ENCODE data around the gene CBFA2T2. TPM values are rescaled to one million over a fixed set of nuclear protein-coding genes. Genes with fewer than 3 reads are reported as not detected.
A peak's percentile ranks its signal among the peaks of the same experiment; 100 is the strongest.

The CBFA2T2 gene
- total and polyA plus RNA-seq, 2 donors from 2014 or later = 5.5 to 17.3 TPM

DNA sequence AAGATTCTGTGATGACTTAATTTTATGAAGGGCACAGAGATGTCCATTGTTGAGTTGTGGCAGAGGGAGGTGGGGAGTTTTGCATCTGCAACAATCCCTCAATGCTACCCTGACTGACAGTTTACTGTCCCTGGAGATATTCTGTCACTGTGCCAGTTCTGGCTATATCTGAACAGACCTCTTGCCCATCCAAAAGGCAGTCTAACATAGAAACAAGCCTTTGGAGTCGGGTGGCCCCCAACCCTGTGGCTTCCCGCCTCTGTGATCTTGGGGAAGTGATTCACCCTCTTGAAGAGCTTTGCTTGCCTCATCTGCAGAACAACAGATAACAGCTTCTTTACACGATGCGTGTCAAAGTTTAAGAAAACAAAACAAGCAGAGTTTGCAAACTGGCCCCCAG, 200.1 kb downstream of the CBFA2T2 start:
- FAIRE-seq (no peak), DNase-seq (no peak)
- TF ChIP-seq, protein P1, sequence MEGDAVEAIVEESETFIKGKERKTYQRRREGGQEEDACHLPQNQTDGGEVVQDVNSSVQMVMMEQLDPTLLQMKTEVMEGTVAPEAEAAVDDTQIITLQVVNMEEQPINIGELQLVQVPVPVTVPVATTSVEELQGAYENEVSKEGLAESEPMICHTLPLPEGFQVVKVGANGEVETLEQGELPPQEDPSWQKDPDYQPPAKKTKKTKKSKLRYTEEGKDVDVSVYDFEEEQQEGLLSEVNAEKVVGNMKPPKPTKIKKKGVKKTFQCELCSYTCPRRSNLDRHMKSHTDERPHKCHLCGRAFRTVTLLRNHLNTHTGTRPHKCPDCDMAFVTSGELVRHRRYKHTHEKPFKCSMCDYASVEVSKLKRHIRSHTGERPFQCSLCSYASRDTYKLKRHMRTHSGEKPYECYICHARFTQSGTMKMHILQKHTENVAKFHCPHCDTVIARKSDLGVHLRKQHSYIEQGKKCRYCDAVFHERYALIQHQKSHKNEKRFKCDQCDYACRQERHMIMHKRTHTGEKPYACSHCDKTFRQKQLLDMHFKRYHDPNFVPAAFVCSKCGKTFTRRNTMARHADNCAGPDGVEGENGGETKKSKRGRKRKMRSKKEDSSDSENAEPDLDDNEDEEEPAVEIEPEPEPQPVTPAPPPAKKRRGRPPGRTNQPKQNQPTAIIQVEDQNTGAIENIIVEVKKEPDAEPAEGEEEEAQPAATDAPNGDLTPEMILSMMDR (IDR thresholded peaks at IDR 0.05; ENCODE audit: borderline replicate concordance, extremely low read depth, insufficient read depth) = no peak
- Histone ChIP-seq H3K4me1 (ENCODE audit: control insufficient read depth in 2 of 3, insufficient read depth in 2 of 3, low read depth in 1 of 3, low read length in 3 of 3) (peaks cover 0 to 6% (median 0%) of the 10 kb centered on the region in 3 donors), H3K27ac (ENCODE audit: low read depth in 2 of 2, low read length in 2 of 2) (no peak overlapping the region), H3K9ac (ENCODE audit: low read length in 3 of 3) (no peak overlapping the region), H3K9me3 (ENCODE audit: control insufficient read depth in 2 of 3, insufficient read depth in 1 of 3, low read length in 3 of 3) (no peaks in the 10 kb centered on the region), H3K4me3 (ENCODE audit: low read length in 3 of 3) (no peak overlapping the region), H3K27me3 (ENCODE audit: control insufficient read depth, insufficient read depth, low read length) (no peaks in the 10 kb centered on the region), H3K36me3 (ENCODE audit: control insufficient read depth in 2 of 3, insufficient read depth in 3 of 3, low read length in 3 of 3) (no peaks in the 10 kb centered on the region)
- intact Hi-C loops (cut with DNase I) = no loop called here

DNA sequence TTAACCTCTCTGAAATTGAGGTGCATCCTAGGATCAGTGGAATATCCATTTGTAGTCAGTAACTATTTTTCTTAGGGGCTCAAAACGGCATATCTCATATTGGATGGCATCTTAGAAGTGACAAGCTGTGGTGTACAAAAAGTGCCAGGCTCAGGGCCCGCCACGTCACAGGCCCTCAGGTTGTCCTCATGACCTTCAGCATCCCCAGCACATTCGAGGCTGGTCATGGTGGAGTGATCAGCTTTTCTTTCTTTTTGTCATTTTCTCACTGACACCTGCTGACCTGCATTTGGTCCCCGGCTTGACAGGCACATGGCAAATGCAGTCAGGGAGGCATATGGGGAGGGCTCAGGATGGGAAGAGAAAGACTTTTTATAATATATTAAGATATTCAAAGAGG, 203.4 kb downstream of the CBFA2T2 start:
- no peaks in the 10 kb centered on the region for H3K9me3 ChIP-seq (ENCODE audit: control insufficient read depth in 2 of 3, insufficient read depth in 1 of 3, low read length in 3 of 3)
- no peaks in the 10 kb centered on the region for H3K36me3 ChIP-seq (ENCODE audit: control insufficient read depth in 2 of 3, insufficient read depth in 3 of 3, low read length in 3 of 3)

DNA sequence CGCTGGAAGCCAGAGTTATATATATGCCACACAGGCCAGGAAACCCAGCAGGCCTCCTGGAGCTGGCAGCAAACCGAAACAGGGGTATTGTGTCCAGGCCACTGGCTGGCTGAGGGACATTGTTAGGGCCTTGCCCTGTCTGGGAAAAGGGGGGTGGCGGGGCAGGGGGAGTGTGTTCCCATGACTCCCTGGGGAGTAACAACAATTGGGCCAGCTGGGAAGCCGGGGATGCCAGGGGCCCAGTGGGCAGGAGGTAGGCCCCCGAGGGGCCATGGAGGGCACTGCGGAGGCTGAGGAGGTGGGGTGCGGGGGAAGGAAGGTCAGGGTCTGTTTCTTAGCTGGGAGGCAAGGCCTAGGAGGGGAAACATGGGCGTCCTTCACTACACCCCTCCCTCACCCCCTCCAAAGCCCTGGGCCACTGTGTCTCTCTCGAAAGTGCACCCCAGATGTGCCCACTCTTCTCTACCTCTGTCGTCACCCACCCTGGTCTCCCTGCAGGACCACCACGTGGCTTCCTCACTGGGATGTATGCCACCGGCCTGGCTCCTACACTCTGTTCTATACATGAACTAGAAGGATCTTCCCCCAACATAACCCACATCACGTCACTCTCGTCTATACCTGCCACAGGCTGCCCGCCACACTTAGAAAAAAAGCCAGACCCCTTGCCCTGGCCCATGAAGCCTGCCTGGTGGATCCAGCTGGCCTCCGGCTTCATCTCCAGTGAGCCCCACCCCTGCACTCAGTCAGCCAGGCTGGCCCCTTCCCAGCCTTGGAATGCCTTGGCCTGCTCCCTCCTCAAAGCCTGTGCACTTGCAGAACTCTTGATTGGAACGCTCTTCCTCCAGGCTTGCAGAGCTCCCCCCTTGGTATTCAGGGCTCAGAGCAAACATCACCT, 204.1 kb downstream of the CBFA2T2 start:
- FAIRE-seq (no peak), DNase-seq (peak in 1 of 5 donors; percentile 41)
- Histone ChIP-seq H3K27ac (ENCODE audit: low read depth in 2 of 2, low read length in 2 of 2) (peak overlapping the region in 1 of 2 donors; percentile 43), H3K9me3 (ENCODE audit: control insufficient read depth in 2 of 3, insufficient read depth in 1 of 3, low read length in 3 of 3) (no peaks in the 10 kb centered on the region), H3K4me1 (ENCODE audit: control insufficient read depth in 2 of 3, insufficient read depth in 2 of 3, low read depth in 1 of 3, low read length in 3 of 3) (no peaks in the 10 kb centered on the region), H3K9ac (ENCODE audit: low read length in 3 of 3) (no peak overlapping the region), H3K36me3 (ENCODE audit: control insufficient read depth in 2 of 3, insufficient read depth in 3 of 3, low read length in 3 of 3) (no peaks in the 10 kb centered on the region), H3K27me3 (ENCODE audit: control insufficient read depth, insufficient read depth, low read length) (no peaks in the 10 kb centered on the region), H3K4me3 (ENCODE audit: low read length in 3 of 3) (no peak overlapping the region)
- intact Hi-C loops (cut with DNase I) = no loop called here
- TF ChIP-seq, protein P1 (IDR thresholded peaks at IDR 0.05; ENCODE audit: borderline replicate concordance, extremely low read depth, insufficient read depth) = no peak

More for the DNA sequence above, 203.4 kb downstream of the CBFA2T2 start:
- H3K4me1 ChIP-seq (ENCODE audit: control insufficient read depth in 2 of 3, insufficient read depth in 2 of 3, low read depth in 1 of 3, low read length in 3 of 3) = no peaks in the 10 kb centered on the region
- no peaks in the 10 kb centered on the region for H3K27me3 ChIP-seq (ENCODE audit: control insufficient read depth, insufficient read depth, low read length)
- TF ChIP-seq, protein P1 (IDR thresholded peaks at IDR 0.05; ENCODE audit: borderline replicate concordance, extremely low read depth, insufficient read depth) = no peak
- DNase-seq = no peak
- intact Hi-C loops (cut with DNase I) = no loop called here
- no peak overlapping the region for H3K9ac ChIP-seq (ENCODE audit: low read length in 3 of 3)
- no peak for FAIRE-seq
- H3K4me3 ChIP-seq (ENCODE audit: low read length in 3 of 3) = no peak overlapping the region
- H3K27ac ChIP-seq (ENCODE audit: low read depth in 2 of 2, low read length in 2 of 2) = no peak overlapping the region

Data from kidney (tissue), 14 donors.